Left lung (tissue), 10 donors: ENCODE measurements around the gene HES3. TPM values are rescaled to one million over a fixed set of nuclear protein-coding genes. Genes with fewer than 3 reads are reported as not detected.

Experiments used
- ATAC-seq: fragments of 200-7000 bp; cut with Tn5 transposase; one replicate; pipeline ENCODE4 v1.9.1; 2020; ENCODE audit warnings: moderate library complexity
- DNase-seq, 4 donors: peaks; one replicate each; pipeline ENCODE4 v3.0.0-alpha.2; 2013 to 2020
- H3K27ac ChIP-seq, 2 donors: fragments of 200-600 bp; sonication (generic) in 1 of 2; one replicate each; pipeline versions ENCODE4 v1.5.0 to v1.8.0; 2020 to 2021
- H3K27me3 ChIP-seq, 2 donors: fragments of 200-600 bp; sonication (generic) in 1 of 2; one replicate each; pipeline versions ENCODE4 v1.5.0 to v1.8.0; 2020 to 2021
- H3K36me3 ChIP-seq, 2 donors: fragments of 200-600 bp; sonication (generic) in 1 of 2; one replicate each; pipeline versions ENCODE4 v1.5.0 to v1.8.0; 2020 to 2021
- H3K4me1 ChIP-seq, 2 donors: fragments of 200-600 bp; one replicate each; pipeline ENCODE4 v1.8.0; 2021
- H3K4me3 ChIP-seq, 2 donors: fragments of 200-600 bp; sonication (generic) in 1 of 2; one replicate each; pipeline versions ENCODE4 v1.5.0 to v1.8.0; 2020 to 2021; ENCODE audit warnings: mild to moderate bottlenecking in 1 of 2
- H3K9me3 ChIP-seq, 2 donors: fragments of 200-600 bp; sonication (generic) in 1 of 2; one replicate each; pipeline versions ENCODE4 v1.5.0 to v1.8.0; 2020 to 2021
- CTCF ChIP-seq, 2 donors: fragments of 200-600 bp; sonication (generic) in 1 of 2; IDR thresholded peaks; one replicate each; pipeline versions ENCODE4 v1.5.0 to v1.8.0; 2021; ENCODE audit warnings: antibody characterized with exemption in 2 of 2
- intact Hi-C, 2 donors: fragments of 100-400 bp; cut with DNase I; formaldehyde crosslinking; loops; one replicate each; pipeline versions ENCODE4 v1.11.2 to v1.14.2; 2022
- polyA plus RNA-seq, 6 donors: library from polyadenylated mRNA; unstranded; fragments of 120-200 nt; gene quantifications; one replicate each; pipeline ENCODE4 v1.2.1, GENCODE V29; 2013; ENCODE audit not compliant: insufficient read length in 6 of 6
- total RNA-seq, 2 donors: library from RNA; stranded (reverse); fragmentation: NEBNext Ultra II Directional; extraction: Animal tissue kit (Norgen Biotek cat#: 25700); gene quantifications; one replicate each; pipeline ENCODE4 v1.2.1, GENCODE V29; 2021
- donor health status: DM: no; HTN: yes; CAD: no.
- donor health status: DM: no; HTN: no; CAD: no.

Gene HES3
- total and polyA plus RNA-seq, 8 donors, result not detected

GRCh38 chr1:6246497-6247467 lies 2.8 kb downstream of the HES3 start:
- Histone ChIP-seq H3K4me1 (peaks cover 9 to 44% of the 10 kb centered on the region in 2 donors), H3K27ac (no peak overlapping the region), H3K36me3 (no peaks in the 10 kb centered on the region), H3K9me3 (no peaks in the 10 kb centered on the region), H3K4me3 (no peak overlapping the region), H3K27me3 (peaks cover 68 to 100% of the 10 kb centered on the region in 2 donors)
- intact Hi-C loops, result loop anchor here in 1 of 2 donors (5.0 kb wide), 1 partner anchor 101 kb away; no protein-coding TSS in a partner anchor
- ATAC-seq (peak; percentile 78), DNase-seq (peak in 3 of 4 donors; percentile 81 to 94 (median 88))
- TF ChIP-seq CTCF (IDR thresholded peaks at IDR 0.05), result peak; percentile 95 to 96

- H3K36me3 ChIP-seq, result no peaks in the 10 kb centered on the region
- no peak overlapping the region for H3K27ac ChIP-seq
- peaks cover 9 to 35% of the 10 kb centered on the region in 2 donors for H3K4me1 ChIP-seq
- no peaks in the 10 kb centered on the region for H3K9me3 ChIP-seq
- TF ChIP-seq CTCF (IDR thresholded peaks at IDR 0.05), result no peak
- intact Hi-C loops, result loop anchor here in 1 of 2 donors (5.0 kb wide), 1 partner anchor 100 kb away; no protein-coding TSS in a partner anchor
- no peak overlapping the region for H3K4me3 ChIP-seq
- ATAC-seq (no peak), DNase-seq (no peak)
- peaks cover 59 to 100% of the 10 kb centered on the region in 2 donors for H3K27me3 ChIP-seq
Measured at GRCh38 chr1:6247651-6248050, 3.7 kb downstream of the HES3 start.

GRCh38 chr1:6248161-6248776 lies 4.3 kb downstream of the HES3 start:
- intact Hi-C loops, result loop anchor here in 1 of 2 donors (5.0 kb wide), 1 partner anchor 99 kb away; no protein-coding TSS in a partner anchor
- no peaks in the 10 kb centered on the region for H3K36me3 ChIP-seq
- no peak for ATAC-seq
- H3K4me1 ChIP-seq, result peaks cover 9 to 33% of the 10 kb centered on the region in 2 donors
- TF ChIP-seq CTCF (IDR thresholded peaks at IDR 0.05), result no peak
- no peak for DNase-seq
- no peak overlapping the region for H3K27ac ChIP-seq
- H3K4me3 ChIP-seq, result no peak overlapping the region
- peaks cover 53 to 98% of the 10 kb centered on the region in 2 donors for H3K27me3 ChIP-seq
- H3K9me3 ChIP-seq, result no peaks in the 10 kb centered on the region

GRCh38 chr1:6248932-6249738 lies 5.2 kb downstream of the HES3 start:
- Histone ChIP-seq H3K9me3 (no peaks in the 10 kb centered on the region), H3K27ac (no peak overlapping the region), H3K4me1 (peaks cover 9 to 33% of the 10 kb centered on the region in 2 donors), H3K27me3 (peaks cover 44 to 95% of the 10 kb centered on the region in 2 donors), H3K36me3 (no peaks in the 10 kb centered on the region), H3K4me3 (no peak overlapping the region)
- no peak for TF ChIP-seq CTCF (IDR thresholded peaks at IDR 0.05)
- peak in 1 of 4 donors; percentile 55 for DNase-seq
- no peak for ATAC-seq
- intact Hi-C loops, result loop anchor here in 1 of 2 donors (5.0 kb wide), 1 partner anchor 98 kb away; no protein-coding TSS in a partner anchor
